Heart left ventricle (tissue), 13 donors: ENCODE data around the gene SLC6A4.

Experiments
- CTCF ChIP-seq, 12 donors: fragments of 200-600 bp; sonication (generic) in 4 of 12; IDR thresholded peaks; one replicate each; pipeline versions ENCODE4 v1.5.0 to v1.8.0; 2018 to 2022; ENCODE audit warnings: antibody characterized with exemption in 12 of 12, mild to moderate bottlenecking in 5 of 12
- POLR2A ChIP-seq, 2 donors: fragments of 450-650 bp; IDR thresholded peaks; one replicate each; pipeline ENCODE4 v1.6.1; 2017; ENCODE audit warnings: antibody characterized with exemption in 2 of 2, mild to moderate bottlenecking in 2 of 2, moderate library complexity in 2 of 2
- donor health status: ischemic (EF 13 %, LVEDD 7.1; RV severe dilation, severe dysfunction).
- donor health status: DM: no; HTN: yes; CAD: no.
- donor health status: DM: no; HTN: no; CAD: no.
- donor health status: ischemic (EF 25% LVEDD 6.9; RV normal size, moderate dysfunction).
- donor health status: ischemic (EF 25% LVEDD 5.7; RV mildly dilated, moderate dysfunction).
- donor health status: ischemic (EF 35%, LVEDD 5.7; RV mildly dilated, moderate dysfunction).
- donor health status: nonischemic (EF 11% LVEDD 7.7; RV severe dilation, severe dysfunction).
- donor health status: DM: yes; HTN: yes; CAD: no.
- donor health status: PGD.
- donor health status: ischemic (EF 29% LVEDD 5.4; RV normal size, mild dysfunction).
- donor health status: nonischemic (EF 23%, LVEDD 6.1; RV moderate dilation, normal function).

DNA sequence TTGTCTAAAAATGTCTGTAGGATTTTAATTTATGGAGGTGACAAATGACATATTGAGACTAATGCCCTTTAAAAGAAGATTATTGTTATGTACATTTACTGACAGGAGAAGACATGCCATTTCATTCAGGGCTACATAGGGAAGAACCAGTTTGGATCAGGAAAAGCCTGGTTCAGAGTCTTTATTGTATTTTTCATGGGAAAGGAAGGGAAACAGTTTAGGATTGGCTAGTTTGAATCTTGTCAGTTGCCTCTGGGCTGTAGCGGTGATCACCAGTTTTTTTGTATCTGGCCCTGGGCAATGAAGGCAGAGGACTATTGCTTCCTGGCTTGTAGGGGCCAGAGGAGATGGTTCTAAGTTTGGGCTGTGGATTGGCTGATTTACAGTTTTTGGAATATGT, 87.1 kb downstream of the SLC6A4 start:
- TF ChIP-seq CTCF (IDR thresholded peaks at IDR 0.05) (no peak), POLR2A (IDR thresholded peaks at IDR 0.05) (no peak)
